HFF-Myc (cell line): ENCODE results near the gene PRDM8.

ENCODE experiments used
- DNase-seq: peaks from one replicate; pipeline ENCODE4 v3.0.0-alpha.2; 2011; ENCODE audit warnings: low read depth; ENCODE audit errors: extremely low read depth
- H3K4me3 ChIP-seq: replicated peaks from 2 replicates; pipeline ENCODE4 v1.5.1; 2011; ENCODE audit warnings: low read depth, mild to moderate bottlenecking, control low read depth, low read length
- CTCF ChIP-seq: IDR thresholded peaks from 2 replicates; pipeline ENCODE4 v1.5.1; 2012; ENCODE audit warnings: mild to moderate bottlenecking, low read depth, low read length, control low read depth; ENCODE audit errors: missing control alignments

PRDM8 gene

GRCh38 chr4:80156410-80156809, 40.9 kb upstream of the PRDM8 start:
- DNase-seq, result no peak
- H3K4me3 ChIP-seq, result no peak overlapping the region
- TF ChIP-seq CTCF, result no peak

DNA sequence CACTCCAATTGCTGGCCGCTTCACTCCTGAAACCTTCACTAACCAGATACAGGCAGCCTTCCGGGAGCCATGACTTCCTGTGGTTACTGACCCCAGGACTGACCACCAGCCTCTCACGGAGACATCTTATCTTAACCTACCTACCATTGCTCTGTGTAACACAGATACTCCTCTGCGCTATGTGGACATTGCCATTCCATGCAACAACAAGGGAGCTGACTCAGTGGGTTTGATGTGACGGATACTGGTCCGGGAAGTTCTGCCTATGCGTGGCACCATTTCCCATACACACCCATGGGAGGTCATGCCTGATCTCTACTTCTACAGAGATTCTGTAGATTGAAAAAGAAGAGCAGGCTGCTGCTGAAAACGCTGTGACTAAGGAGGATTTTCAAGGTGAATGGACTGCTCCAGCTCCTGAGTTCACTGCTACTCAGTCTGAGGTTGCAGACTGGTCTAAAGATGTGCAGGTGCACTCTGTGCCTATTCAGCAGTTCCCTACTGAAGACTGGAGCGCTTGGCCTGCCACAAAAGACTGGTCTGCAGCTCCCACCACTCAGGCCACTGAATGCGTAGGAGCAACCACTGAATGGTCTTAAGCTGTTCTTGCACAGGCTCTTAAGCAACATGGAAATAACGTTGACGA, 35.8 kb upstream of the PRDM8 start:
- DNase-seq, result no peak
- H3K4me3 ChIP-seq, result no peak overlapping the region
- TF ChIP-seq CTCF, result no peak

- no peak overlapping the region for H3K4me3 ChIP-seq
- no peak for DNase-seq
- TF ChIP-seq CTCF, result no peak
These were observed 34.9 kb upstream of the PRDM8 start for GRCh38 chr4:80162418-80162817.

DNA sequence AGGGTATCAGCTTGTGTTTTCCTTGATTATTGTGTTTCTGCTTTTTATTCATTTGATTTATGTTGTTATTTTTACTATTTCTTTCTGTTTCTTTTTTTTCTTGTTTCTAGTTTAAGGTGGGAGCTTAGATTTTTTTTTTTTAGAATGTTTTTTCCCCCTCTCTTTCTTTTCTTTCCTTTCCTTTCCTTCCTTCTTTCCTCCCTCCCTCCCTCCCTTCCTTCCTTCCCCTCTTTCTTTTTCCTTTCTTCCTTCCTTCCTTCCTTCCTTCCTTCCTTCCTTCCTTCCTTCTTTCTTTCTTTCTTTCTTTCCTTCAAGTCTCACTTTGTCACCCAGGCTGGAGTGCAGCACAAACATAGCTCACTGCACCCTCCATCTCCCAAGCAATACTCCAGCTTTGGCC, 31.4 kb upstream of the PRDM8 start:
- TF ChIP-seq CTCF, result no peak
- no peak overlapping the region for H3K4me3 ChIP-seq
- DNase-seq, result no peak

DNA sequence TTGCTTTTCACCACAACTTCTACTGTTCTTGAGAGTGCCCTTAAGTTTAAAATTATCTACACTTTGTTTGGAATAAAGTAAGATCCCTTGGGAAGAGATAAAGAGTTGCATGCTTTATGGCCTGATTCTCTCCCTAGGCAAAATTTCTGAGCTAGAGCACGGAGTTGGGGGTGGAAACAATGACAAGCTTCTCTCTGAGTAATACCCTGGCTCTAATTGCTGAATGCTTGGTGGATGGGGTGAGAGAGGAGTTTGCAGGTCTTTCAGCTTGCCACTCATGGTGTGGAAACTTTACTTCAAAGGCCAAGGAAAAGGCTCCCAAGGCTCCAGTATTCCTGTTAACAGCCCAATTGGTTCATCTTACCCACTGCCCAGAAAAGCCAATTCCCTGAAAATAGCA, 26.1 kb upstream of the PRDM8 start:
- TF ChIP-seq CTCF, result no peak
- no peak overlapping the region for H3K4me3 ChIP-seq
- DNase-seq, result no peak

DNA sequence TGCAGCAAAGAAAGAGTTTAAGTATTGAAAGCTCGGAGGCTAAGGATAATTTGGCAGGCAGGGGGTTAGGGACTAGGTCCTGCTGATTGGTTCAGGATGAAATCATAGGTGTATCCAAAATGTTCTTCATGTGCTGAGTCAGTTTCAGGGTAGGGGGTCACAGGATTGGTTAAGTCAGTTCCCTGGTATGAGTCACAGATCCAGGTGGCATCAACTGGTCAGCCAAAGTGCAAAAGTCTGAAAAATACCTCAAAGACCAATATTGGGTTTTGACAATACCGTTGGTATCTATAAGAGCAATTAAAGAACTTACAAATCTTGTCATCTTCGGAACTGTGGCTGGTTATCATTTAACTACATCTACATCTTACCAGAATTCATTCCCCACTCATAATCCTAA, 25.6 kb upstream of the PRDM8 start:
- TF ChIP-seq CTCF, result no peak
- no peak overlapping the region for H3K4me3 ChIP-seq
- DNase-seq, result no peak

- TF ChIP-seq CTCF, result no peak
- DNase-seq, result no peak
- no peak overlapping the region for H3K4me3 ChIP-seq
These were observed 25.1 kb upstream of the PRDM8 start for GRCh38 chr4:80172203-80172602.
